SU-DHL-6 (cell line): ENCODE measurements around the gene PFKFB1.

ENCODE experiments used
- H2AFZ ChIP-seq: fragments of 200-600 bp; sonication (generic); 2 replicates; pipeline ENCODE4 v1.6.1; 2014; ENCODE audit warnings: low read depth, mild to moderate bottlenecking, moderate library complexity, mixed read lengths, antibody characterized with exemption, low read length; ENCODE audit not compliant: severe bottlenecking
- H3F3A ChIP-seq: fragments of 200-600 bp; shearing (Covaris generic); 2 replicates; pipeline ENCODE4 v1.6.0; 2016; ENCODE audit warnings: antibody characterized with exemption, mild to moderate bottlenecking; ENCODE audit not compliant: insufficient read depth
- H3K27ac ChIP-seq: fragments of 200-600 bp; sonication (generic); 2 replicates; pipeline ENCODE4 v1.5.1; 2016; ENCODE audit warnings: low read depth, mild to moderate bottlenecking, low read length, moderate library complexity, mixed read lengths
- H3K27me3 ChIP-seq: fragments of 200-600 bp; sonication (generic), shearing (Covaris generic); 2 replicates; pipeline ENCODE4 v1.6.0; 2014; ENCODE audit warnings: mild to moderate bottlenecking, low read length
- H3K36me3 ChIP-seq: fragments of 200-600 bp; sonication (generic); 2 replicates; pipeline ENCODE4 v1.6.1; 2014; ENCODE audit warnings: mild to moderate bottlenecking, low read length, mixed read lengths
- H3K4me2 ChIP-seq: fragments of 300-600, 200-600 bp; shearing (Covaris generic), sonication (generic); 2 replicates; pipeline ENCODE4 v1.6.0; 2014; ENCODE audit warnings: low read length, low read depth, mild to moderate bottlenecking; ENCODE audit not compliant: poor library complexity, severe bottlenecking
- H3K4me3 ChIP-seq: fragments of 200-600 bp; sonication (generic); 2 replicates; pipeline ENCODE4 v1.5.1; 2014; ENCODE audit warnings: antibody characterized with exemption, low read length, mild to moderate bottlenecking, mixed read lengths; ENCODE audit not compliant: insufficient read depth, poor library complexity, severe bottlenecking
- H3K79me2 ChIP-seq: fragments of 200-600 bp; sonication (generic); 2 replicates; pipeline ENCODE4 v1.6.1; 2014; ENCODE audit warnings: mild to moderate bottlenecking, low read length, moderate library complexity; ENCODE audit not compliant: insufficient read depth
- H3K9ac ChIP-seq: fragments of 200-600 bp; sonication (generic); 2 replicates; pipeline ENCODE4 v1.7.0; 2014; ENCODE audit warnings: mild to moderate bottlenecking, low read length
- H3K9me2 ChIP-seq: fragments of 200-600 bp; sonication (generic); replicated peaks from 2 replicates; pipeline ENCODE4 v1.6.1; 2014; ENCODE audit warnings: low read length; ENCODE audit not compliant: insufficient read depth
- H3K9me3 ChIP-seq: fragments of 200-600 bp; sonication (generic); 2 replicates; pipeline ENCODE4 v1.6.1; 2014; ENCODE audit warnings: low read length, mixed read lengths; ENCODE audit not compliant: insufficient read depth
- H4K20me1 ChIP-seq: fragments of 200-600 bp; sonication (generic); 2 replicates; pipeline ENCODE4 v1.6.1; 2014; ENCODE audit warnings: low read depth, mild to moderate bottlenecking, antibody characterized with exemption, low read length, moderate library complexity, mixed read lengths
- CTCF ChIP-seq: fragments of 200-600 bp; sonication (generic); IDR thresholded peaks from one replicate; pipeline ENCODE4 v1.5.1; 2017; ENCODE audit warnings: antibody characterized with exemption, mild to moderate bottlenecking, low read length, moderate library complexity; ENCODE audit not compliant: insufficient read depth, poor library complexity, severe bottlenecking
- EZH2phosphoT487 ChIP-seq: fragments of 200-600 bp; sonication (generic), shearing (Covaris generic); conservative IDR thresholded peaks from 2 replicates; pipeline ENCODE4 v1.6.1; 2018; ENCODE audit warnings: mild to moderate bottlenecking, antibody characterized with exemption, low read length, moderate library complexity, mixed read lengths

PFKFB1 gene

GRCh38 chrX:54944816-54945215 lies 49.2 kb downstream of the PFKFB1 start:
- Histone ChIP-seq H3K27me3 (no peaks in the 10 kb centered on the region), H3K79me2 (no peaks in the 10 kb centered on the region), H3K9me3 (no peaks in the 10 kb centered on the region), H3K9ac (no peak overlapping the region), H2AFZ (no peak overlapping the region), H4K20me1 (no peaks in the 10 kb centered on the region), H3F3A (no peaks in the 10 kb centered on the region), H3K9me2 (no peaks in the 10 kb centered on the region), H3K36me3 (no peaks in the 10 kb centered on the region), H3K27ac (no peak overlapping the region), H3K4me3 (no peak overlapping the region), H3K4me2 (no peak overlapping the region)
- TF ChIP-seq EZH2phosphoT487: no peak
- no peak for TF ChIP-seq CTCF

- no peaks in the 10 kb centered on the region for H3K9me3 ChIP-seq
- no peak overlapping the region for H3K4me2 ChIP-seq
- no peaks in the 10 kb centered on the region for H3K79me2 ChIP-seq
- H3K27me3 ChIP-seq: no peaks in the 10 kb centered on the region
- H3K4me3 ChIP-seq: no peak overlapping the region
- H3K36me3 ChIP-seq: no peaks in the 10 kb centered on the region
- H4K20me1 ChIP-seq: no peaks in the 10 kb centered on the region
- no peak overlapping the region for H3K27ac ChIP-seq
- no peaks in the 10 kb centered on the region for H3K9me2 ChIP-seq
- H3F3A ChIP-seq: no peaks in the 10 kb centered on the region
- H3K9ac ChIP-seq: no peak overlapping the region
- TF ChIP-seq CTCF: no peak
- no peak for TF ChIP-seq EZH2phosphoT487
- H2AFZ ChIP-seq: no peak overlapping the region
These were observed 56.6 kb downstream of the PFKFB1 start for GRCh38 chrX:54937416-54937815.

GRCh38 chrX:54935306-54935705 lies 58.7 kb downstream of the PFKFB1 start:
- no peaks in the 10 kb centered on the region for H3F3A ChIP-seq
- no peak overlapping the region for H2AFZ ChIP-seq
- H3K9me3 ChIP-seq: no peaks in the 10 kb centered on the region
- no peaks in the 10 kb centered on the region for H3K9me2 ChIP-seq
- no peaks in the 10 kb centered on the region for H3K27me3 ChIP-seq
- TF ChIP-seq EZH2phosphoT487: no peak
- no peak overlapping the region for H3K27ac ChIP-seq
- H3K4me3 ChIP-seq: no peak overlapping the region
- H3K9ac ChIP-seq: no peak overlapping the region
- no peaks in the 10 kb centered on the region for H4K20me1 ChIP-seq
- no peaks in the 10 kb centered on the region for H3K36me3 ChIP-seq
- H3K4me2 ChIP-seq: no peak overlapping the region
- no peaks in the 10 kb centered on the region for H3K79me2 ChIP-seq

- no peak for TF ChIP-seq EZH2phosphoT487
- TF ChIP-seq CTCF: no peak
- no peaks in the 10 kb centered on the region for H3K9me3 ChIP-seq
These were observed 59.1 kb downstream of the PFKFB1 start for GRCh38 chrX:54934890-54935289.

More at GRCh38 chrX:54934890-54935289, 59.1 kb downstream of the PFKFB1 start:
- no peak overlapping the region for H3K27ac ChIP-seq
- H3F3A ChIP-seq: no peaks in the 10 kb centered on the region
- no peaks in the 10 kb centered on the region for H3K36me3 ChIP-seq
- H2AFZ ChIP-seq: no peak overlapping the region
- no peaks in the 10 kb centered on the region for H3K27me3 ChIP-seq
- H3K4me3 ChIP-seq: no peak overlapping the region
- H3K9me2 ChIP-seq: no peaks in the 10 kb centered on the region
- H3K79me2 ChIP-seq: no peaks in the 10 kb centered on the region
- no peak overlapping the region for H3K4me2 ChIP-seq
- H4K20me1 ChIP-seq: no peaks in the 10 kb centered on the region
- H3K9ac ChIP-seq: no peak overlapping the region
